Nephron progenitor cell (in vitro differentiated cells): ENCODE results near the gene BEGAIN.

Source experiments
- DNase-seq: peaks from one replicate; pipeline ENCODE4 v3.0.0; 2021
- H3K27ac Mint-ChIP-seq: 2 replicates; pipeline ENCODE4 v1.8.0; 2021; ENCODE audit warnings: mild to moderate bottlenecking, moderate library complexity, mixed read lengths
- H3K27me3 Mint-ChIP-seq: 2 replicates; pipeline ENCODE4 v1.8.0; 2021; ENCODE audit warnings: mild to moderate bottlenecking, low read depth, mixed read lengths; ENCODE audit not compliant: poor library complexity
- H3K36me3 Mint-ChIP-seq: 2 replicates; pipeline ENCODE4 v1.8.0; 2021; ENCODE audit warnings: low read depth, mixed read lengths
- H3K4me1 Mint-ChIP-seq: 2 replicates; pipeline ENCODE4 v1.8.0; 2021; ENCODE audit warnings: mixed read lengths
- H3K4me3 Mint-ChIP-seq: 2 replicates; pipeline ENCODE4 v1.8.0; 2021; ENCODE audit warnings: mild to moderate bottlenecking, moderate library complexity, mixed read lengths
- H3K9me3 Mint-ChIP-seq: 2 replicates; pipeline ENCODE4 v1.8.0; 2021; ENCODE audit warnings: mild to moderate bottlenecking, moderate library complexity, mixed read lengths
- TF ChIP-seq, protein P1 (sequence below): fragments of 200-600 bp; sonication (generic); IDR thresholded peaks from 2 replicates; pipeline ENCODE4 v1.5.0; 2021; ENCODE audit warnings: antibody characterized with exemption

Gene BEGAIN

DNA sequence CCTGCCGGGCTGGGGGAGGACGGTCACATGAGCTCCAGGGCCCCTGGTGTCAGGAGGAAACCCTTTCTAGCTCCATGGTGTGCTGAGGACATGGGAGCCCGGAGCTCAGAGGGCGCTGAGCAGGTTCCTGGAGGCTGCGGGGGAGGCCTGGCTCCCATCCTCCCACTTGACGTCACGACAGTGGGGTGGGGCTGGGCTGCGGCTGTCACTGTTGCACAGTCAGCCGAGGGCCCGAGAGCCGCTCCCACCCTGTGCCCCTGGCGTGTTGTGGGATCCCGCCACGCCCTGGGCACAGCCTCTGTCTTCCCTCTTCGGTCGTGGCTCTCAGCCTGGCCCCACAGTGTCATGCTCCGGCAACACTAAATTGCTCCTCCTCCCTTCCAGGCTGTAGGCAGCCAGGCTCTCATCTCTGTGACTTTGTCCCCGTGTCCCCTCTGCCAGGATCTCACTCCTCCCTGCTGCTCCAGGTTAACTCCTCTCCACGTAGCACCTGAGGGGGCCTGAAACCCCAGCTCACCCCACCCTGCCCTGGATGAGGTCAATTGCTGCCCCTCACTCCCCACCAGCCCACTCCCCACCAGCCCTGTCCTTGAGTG, 33.0 kb downstream of the BEGAIN start:
- peak overlapping the region; percentile 36 for H3K4me3 Mint-ChIP-seq
- TF ChIP-seq, protein P1, sequence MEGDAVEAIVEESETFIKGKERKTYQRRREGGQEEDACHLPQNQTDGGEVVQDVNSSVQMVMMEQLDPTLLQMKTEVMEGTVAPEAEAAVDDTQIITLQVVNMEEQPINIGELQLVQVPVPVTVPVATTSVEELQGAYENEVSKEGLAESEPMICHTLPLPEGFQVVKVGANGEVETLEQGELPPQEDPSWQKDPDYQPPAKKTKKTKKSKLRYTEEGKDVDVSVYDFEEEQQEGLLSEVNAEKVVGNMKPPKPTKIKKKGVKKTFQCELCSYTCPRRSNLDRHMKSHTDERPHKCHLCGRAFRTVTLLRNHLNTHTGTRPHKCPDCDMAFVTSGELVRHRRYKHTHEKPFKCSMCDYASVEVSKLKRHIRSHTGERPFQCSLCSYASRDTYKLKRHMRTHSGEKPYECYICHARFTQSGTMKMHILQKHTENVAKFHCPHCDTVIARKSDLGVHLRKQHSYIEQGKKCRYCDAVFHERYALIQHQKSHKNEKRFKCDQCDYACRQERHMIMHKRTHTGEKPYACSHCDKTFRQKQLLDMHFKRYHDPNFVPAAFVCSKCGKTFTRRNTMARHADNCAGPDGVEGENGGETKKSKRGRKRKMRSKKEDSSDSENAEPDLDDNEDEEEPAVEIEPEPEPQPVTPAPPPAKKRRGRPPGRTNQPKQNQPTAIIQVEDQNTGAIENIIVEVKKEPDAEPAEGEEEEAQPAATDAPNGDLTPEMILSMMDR, result no peak
- H3K27me3 Mint-ChIP-seq, result peaks cover 10% of the 10 kb centered on the region
- no peak overlapping the region for H3K27ac Mint-ChIP-seq
- H3K4me1 Mint-ChIP-seq, result peaks cover 14% of the 10 kb centered on the region
- DNase-seq, result peak; percentile 43
- H3K36me3 Mint-ChIP-seq, result no peaks in the 10 kb centered on the region
- no peaks in the 10 kb centered on the region for H3K9me3 Mint-ChIP-seq

DNA sequence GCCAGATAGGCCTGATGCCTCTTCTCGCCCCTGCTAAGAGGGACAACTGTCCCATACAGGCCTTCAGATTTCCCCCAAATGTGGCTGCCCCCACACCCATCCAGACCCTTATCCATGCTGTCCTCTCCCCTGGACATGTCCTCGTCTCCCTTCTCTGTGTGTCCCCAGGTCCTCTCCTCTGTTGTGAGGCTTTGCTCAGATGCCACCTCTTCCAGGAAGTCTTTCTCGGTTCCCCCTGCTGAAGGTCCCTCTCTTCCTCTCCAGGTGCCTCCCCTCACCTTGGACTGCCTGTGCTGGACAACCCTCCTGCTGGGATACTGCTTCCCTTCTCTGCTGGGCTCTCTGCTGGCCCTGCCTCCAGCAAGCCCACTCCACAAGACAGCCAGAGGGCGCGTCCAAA, 33.7 kb downstream of the BEGAIN start:
- H3K9me3 Mint-ChIP-seq, result no peaks in the 10 kb centered on the region
- TF ChIP-seq, protein P1, result no peak
- H3K36me3 Mint-ChIP-seq, result no peaks in the 10 kb centered on the region
- H3K27me3 Mint-ChIP-seq, result peaks cover 12% of the 10 kb centered on the region
- no peak overlapping the region for H3K4me3 Mint-ChIP-seq
- H3K27ac Mint-ChIP-seq, result no peak overlapping the region
- peaks cover 14% of the 10 kb centered on the region for H3K4me1 Mint-ChIP-seq
- no peak for DNase-seq

DNA sequence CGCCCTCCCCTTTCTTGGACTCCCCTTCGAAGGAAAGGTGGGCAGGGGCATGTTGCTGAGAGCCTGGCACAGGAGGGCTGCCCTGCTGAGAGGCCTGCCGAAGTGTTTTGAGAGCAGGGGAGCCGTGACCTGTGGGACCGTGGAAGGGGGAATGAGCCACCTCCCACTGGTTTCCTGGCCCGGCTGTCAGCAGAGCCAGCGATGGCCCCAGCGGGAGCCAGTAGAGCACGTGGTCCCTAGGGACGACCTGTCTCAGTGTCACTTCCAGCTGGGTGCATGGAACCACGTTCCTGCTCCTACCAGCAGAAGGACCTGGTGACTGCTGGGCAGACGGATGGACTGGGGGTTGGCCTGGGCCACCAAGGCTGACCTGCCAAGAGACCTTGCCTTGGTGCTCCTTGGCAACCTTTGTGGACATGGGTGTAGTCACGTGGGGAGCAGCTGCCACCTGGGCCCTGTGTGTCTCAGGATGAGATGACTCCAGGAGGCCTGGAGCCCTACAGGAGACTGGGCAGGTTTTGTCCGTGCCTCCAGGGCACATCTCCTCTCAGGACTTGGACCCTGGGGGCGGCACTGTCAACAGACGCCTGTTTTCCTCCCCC, 34.6 kb downstream of the BEGAIN start:
- TF ChIP-seq, protein P1, result no peak
- Mint-ChIP-seq H3K4me1 (peaks cover 14% of the 10 kb centered on the region), H3K4me3 (no peak overlapping the region), H3K9me3 (no peaks in the 10 kb centered on the region), H3K27ac (no peak overlapping the region), H3K36me3 (no peaks in the 10 kb centered on the region), H3K27me3 (peaks cover 14% of the 10 kb centered on the region)
- DNase-seq, result no peak

DNA sequence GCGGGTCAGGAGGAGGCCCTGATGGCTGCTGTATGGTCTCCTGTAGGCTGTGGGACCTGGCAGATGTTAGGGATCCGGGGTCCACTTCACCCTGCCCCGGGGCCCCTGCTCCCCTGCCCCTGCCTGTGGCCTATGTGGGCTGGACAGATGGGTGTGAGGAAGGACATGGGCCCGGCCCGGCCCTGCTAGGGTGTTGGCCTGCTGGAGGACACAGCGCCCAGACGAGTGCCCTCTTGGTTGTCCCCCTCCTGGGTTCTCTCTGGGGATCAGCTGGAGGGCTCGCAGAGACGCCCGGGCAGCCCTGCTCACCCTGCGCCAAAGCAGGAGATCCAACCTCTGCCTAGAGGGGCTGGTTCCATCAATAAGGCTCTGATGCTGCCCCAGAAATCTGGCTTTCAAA, 36.2 kb downstream of the BEGAIN start:
- peaks cover 14% of the 10 kb centered on the region for H3K4me1 Mint-ChIP-seq
- peaks cover 18% of the 10 kb centered on the region for H3K27me3 Mint-ChIP-seq
- no peaks in the 10 kb centered on the region for H3K36me3 Mint-ChIP-seq
- TF ChIP-seq, protein P1, result no peak
- H3K4me3 Mint-ChIP-seq, result no peak overlapping the region
- no peaks in the 10 kb centered on the region for H3K9me3 Mint-ChIP-seq
- DNase-seq, result no peak
- H3K27ac Mint-ChIP-seq, result no peak overlapping the region

DNA sequence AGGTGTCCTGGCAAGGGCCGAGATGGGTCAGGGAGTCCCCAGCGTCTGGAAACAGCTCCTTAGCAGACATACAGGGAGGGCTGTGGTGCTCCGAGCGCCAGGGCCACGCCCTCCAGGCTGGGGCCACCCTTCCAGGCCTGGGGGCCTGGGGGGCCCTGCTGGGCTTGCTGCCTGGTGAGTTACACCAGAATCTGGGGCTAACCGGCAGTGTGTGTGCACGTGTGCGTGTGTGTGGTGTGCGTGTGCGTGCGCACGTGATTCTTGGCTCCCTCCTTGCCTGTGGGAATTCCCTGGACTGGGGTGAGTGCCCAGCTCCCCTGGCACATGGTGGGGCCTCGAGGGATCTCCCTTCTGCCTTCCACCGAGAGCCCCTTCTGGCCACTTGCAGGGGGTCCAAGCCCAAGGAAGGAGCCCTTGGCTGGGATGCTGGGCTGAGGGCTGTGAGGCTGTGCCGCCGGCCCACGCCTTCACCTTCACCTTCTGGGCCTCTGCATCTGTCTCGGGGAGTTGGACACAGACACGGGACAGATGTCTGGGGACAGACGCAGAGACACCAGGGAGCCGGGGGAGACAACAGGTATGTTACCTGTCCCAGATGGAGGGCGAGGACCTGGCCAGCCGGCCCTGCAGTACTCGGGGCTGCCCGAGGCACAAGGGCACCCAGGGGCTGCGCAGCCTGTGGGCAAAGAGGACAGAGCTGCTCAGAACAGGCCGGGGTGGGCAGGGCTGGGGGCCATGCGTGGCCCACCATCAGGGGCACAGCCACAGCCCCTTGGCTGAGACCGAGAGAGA, 37.2 kb downstream of the BEGAIN start:
- Mint-ChIP-seq H3K4me3 (no peak overlapping the region), H3K36me3 (no peaks in the 10 kb centered on the region), H3K27me3 (peaks cover 23% of the 10 kb centered on the region), H3K4me1 (peaks cover 19% of the 10 kb centered on the region), H3K27ac (no peak overlapping the region), H3K9me3 (no peaks in the 10 kb centered on the region)
- TF ChIP-seq, protein P1, result no peak
- no peak for DNase-seq
